SIG-M5 (cell line): Measurements from ENCODE around the gene TTC39C.

Experiments
- DNase-seq: peaks from one replicate; lab custom pipeline; 2025; lab: John Stamatoyannopoulos, UW

The TTC39C gene

DNA sequence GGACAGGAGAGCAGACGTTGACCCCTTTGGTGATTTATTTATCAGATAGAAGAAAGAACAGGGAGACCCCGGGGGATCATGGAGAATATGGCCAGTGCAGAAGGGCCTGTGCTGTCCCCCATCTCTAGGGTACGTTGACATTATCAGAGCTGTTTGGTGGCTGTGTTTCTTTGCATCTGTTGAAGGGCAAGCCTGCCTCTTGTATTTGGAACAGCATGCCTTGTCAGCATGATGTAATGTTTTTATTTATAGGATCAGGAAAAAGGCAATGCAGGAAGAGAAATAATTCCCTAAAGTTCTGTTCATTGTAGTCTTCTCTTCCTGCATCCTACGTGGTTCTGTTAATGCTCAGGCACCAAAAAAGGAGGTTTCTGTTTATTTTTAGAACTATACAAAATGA lies 74.5 kb downstream of the TTC39C start:
- no peak for DNase-seq

DNA sequence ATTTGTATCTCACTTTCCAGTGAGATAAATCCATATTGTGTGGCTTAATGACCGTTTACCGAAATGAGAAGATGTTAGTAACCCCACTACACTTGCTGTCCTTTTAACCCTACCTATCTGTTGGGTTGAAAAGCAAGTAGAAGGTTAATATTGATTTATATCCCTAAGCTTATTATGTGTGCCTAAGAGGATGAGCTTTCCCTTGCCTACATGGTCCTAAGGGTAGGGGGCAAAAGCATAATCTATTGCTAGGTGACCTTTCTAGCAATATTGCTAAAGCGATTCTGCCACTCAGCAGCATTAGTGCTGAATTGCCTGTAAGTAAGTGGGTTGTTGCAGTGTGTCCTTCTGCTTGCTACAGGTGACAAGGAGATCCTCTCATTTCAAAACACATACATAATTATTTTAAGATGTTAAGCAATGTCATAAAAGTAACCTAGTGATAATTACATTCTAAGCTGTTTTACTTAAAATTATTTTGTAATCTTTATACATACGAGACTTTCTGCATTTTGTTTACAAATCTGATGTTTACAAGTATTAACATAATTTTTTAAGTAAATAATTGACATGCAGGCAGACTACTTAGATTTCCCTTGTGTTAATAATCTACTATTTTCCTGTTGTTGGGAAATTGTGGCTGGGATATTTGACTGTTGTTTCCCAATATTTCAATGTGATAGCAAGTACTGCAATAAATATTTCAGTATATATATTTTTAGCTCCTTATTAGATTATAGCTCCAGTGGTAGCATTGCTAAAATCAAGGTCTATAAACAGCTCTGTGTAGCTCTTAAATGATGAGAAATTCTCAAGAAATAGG lies 75.2 kb downstream of the TTC39C start:
- no peak for DNase-seq

DNA sequence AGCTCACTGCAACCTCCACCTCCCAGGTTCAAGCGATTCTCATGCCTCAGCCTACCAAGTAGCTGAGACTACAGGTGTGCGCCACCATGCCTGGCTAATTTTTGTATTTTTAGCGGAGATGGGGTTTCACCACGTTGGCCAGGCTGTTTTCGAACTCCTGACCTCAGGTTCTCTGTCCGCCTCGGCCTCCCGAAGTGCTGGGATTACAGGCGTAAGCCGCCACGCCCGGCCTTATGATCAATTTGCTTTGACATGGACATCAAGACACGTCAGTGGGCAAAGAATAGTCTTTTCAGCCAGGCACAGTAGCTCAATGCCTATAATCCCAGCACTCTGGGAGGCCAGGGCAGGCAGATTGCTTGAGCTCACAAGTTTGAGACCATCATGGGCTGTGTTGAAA lies 76.3 kb downstream of the TTC39C start:
- no peak for DNase-seq

DNA sequence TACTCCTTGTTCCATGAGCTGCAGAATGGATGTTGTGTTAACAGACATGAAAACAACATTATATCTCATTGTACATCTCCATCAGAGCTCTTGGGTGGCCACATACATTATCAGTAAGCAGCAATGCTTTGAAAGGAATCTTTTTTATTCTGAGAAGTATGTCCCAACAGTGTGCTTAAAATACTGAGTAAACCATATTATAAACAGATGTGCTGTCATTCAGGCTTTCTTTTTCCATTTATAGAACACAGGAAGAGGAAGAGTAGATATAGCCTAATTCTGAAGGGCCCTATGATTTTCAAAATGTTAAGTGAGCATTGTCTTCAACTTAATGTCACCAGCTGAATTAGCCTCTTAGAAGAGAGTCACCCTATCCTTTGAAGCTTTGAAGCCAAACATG lies 80.0 kb downstream of the TTC39C start:
- no peak for DNase-seq

DNA sequence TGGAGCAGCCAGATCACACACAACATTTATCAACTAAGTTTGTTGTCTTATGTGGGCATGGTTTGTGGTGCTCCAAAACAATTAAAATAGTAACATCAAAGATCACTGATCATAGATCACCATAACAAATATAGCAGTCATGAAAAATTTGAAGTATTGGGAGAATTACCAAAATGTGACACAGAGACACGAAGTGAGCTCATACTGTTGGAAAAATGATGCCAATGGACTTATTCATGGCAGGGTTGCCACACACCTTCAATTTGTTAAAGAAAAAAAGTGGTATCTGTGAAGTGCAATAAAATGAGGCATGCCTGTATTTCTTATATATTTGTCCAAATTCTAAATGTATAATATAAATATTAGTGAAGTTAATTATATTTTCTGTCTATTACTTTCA lies 81.4 kb downstream of the TTC39C start:
- no peak for DNase-seq

DNA sequence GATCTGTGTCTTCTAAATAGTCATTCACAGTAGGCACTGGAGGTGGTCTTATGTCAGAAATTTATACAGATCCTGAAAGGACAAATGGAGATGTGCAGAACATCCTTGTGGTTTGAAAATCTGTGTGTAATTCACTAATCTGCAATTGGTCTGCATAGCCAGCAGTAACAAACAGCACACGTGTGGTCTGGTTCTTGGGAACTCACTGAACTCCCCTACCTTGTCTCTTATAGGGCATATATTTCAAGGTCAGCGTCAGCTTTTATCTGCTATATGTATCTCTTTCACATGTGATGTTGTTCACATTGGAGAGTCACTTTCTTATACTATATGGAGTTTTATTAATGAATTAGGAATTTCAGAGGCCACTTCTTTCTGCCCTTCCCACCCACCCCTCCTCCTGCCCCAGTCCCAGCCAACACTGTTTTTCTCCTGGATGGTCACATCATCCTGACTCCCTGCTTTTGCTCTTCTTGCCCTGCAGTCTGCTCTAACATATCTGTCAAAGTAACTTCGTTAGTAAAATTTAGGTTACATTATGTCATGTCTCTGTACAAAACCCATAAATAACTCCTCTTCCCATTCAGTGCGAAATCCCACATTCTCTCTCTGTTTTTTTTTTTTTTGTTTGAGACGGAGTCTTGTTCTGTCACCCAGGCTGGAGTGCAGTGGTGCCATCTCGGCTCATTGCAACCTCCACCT lies 88.9 kb downstream of the TTC39C start:
- no peak for DNase-seq

DNA sequence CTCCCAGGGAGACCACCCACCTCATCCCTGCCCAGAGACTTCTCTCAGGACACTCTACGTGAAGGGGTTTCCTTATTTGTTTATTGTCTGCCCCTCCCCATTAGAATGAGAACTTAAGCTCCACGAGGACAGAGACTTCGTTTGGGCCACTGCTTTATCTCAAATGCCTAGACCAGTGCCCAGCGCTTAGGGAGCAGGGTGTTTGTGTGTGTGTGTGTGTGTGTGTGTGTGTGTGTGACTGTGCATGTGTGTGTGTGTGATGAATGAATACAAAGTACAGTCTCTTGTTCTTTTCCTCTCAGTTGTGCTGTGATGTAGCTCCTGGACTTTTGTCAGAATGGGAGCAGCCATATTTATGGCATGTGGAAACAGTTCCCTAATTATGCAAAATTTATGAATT lies 89.9 kb downstream of the TTC39C start:
- DNase-seq = no peak

DNA sequence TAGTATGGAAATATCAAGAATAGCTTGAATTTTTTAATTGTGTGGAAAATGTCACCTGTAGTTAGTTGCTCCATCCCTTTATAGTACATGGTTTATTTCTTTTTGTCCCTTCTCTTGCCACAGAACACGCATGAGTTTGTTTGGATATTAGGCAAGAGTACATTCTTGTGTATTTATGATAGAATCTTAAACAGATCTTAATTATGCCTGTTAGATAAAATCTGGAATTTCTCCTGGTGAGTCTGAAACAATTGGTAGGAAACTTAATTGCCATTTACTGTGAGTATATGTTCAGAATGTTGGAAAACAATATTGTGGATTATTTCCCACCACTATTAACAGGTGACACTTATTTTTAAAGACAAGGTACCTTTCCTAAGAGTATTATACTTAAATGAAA lies 94.1 kb downstream of the TTC39C start:
- DNase-seq = no peak

DNA sequence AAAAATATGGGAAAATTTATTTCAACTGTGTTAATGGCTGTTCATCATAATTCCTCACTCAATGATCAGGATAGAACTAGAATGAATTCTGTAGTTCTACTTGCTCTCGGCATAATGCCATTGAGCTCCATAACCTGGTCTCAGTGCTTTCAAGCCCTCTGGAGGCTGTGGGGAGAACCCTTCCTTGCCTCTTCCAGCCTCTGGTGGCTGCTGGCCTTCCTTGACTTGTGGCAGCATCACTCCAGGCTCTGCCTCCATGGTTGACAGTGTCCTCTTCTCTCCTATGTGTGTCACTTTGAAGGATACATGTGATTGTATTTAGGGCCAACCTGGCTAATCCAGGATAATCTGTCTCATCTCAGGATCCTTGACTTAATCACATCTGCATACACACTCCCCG lies 97.4 kb downstream of the TTC39C start:
- DNase-seq = no peak

DNA sequence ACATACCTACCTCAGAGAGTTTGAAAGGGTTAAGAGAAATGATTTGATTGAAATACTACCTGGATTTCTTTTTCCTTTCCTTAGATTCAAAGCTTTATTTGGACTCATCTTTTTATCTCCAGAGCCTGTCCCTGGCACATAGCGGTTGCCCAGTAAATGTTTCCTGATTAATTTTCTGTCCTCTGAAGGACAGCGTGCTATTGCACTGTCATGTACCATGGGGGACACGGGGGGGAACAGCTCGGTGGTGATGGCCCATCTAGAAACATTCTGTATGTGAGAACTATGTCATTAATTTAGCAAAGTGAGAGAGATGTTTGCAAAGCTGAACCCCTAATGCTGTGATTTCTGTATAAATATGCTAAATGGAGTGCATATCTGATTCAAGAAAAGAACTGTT lies 97.9 kb downstream of the TTC39C start:
- no peak for DNase-seq

DNA sequence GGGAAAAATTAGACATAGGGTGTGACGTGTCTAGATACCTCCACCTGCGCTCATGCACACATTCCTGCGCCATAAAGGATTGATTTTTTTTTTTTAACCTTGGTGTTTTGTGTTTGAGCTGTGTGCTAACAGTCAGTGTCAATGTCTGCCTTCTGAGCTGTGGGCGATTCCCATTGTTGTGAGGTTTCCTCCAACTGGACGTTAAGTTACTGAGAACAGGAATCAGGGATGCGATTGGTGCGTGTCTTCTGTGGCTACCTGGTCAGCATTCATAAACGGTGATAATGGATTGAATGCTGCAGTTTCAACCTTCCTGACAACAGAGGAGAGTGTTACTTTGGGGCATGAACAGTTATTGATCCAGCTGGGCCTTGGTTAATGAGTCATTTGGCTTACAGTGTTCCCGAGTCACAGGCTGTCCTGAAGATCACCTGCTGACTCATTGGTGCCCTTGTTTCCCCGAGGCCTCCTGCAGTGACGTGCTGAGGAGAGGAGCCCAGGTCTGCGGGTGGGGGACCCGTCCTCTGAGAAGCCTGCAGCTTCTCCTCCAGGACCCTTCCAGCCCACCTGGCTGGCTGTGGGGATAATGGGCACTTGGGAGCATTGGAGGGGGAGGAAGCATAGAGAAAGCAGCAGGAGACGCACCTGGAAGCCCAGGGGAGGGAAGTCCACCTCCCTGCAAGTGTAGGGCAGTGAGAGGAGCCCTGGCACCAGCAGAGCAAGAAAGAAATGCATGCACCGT lies 98.5 kb downstream of the TTC39C start:
- DNase-seq = no peak

DNA sequence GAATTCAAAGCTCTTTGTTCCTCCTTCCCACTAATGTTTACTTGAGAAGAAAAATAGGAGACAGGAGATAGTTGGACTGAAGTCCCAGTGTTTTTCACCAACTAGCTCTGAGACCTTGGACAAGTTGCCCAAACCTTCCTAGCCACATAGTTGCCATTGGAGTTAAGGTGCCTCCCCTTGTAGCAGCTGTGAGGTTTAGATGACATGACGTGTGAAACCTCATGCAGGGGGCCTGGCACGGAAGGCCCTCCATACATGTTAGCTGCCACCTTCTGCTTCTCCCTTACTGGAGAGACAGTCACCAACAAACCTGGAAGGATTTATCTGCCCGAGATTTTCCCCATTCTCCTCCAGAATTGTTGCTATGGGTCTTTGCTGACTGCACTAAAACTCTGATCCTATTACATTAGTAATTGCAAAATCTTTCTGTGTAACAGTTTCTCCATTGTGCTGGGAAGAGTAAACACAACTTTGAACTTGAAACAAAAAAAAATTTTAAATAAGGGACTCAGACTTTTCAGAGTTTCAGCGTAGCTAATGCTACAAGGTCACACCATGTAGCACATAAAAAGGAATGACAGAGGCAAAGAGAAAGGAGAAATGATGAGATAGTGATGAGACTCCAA lies 100.5 kb downstream of the TTC39C start:
- no peak for DNase-seq

DNA sequence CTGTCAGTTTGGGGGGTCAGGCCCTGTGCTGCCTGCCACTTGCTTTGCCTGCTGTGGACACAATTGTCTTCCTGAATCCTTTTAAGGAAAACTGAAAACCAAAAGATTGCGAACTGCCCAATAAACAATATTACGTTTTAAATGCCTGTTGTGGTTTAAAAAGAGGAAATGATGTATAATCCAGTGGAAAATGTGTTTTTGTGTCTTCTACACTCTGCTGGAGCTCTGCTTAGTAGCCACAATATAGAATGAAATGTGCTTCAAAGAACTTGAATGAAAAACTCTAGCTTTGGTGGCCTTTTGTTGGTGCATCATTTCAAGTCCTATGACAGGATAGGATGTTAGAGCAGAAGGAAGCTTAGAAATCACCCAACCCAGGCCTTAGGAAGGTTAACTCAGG lies 101.1 kb downstream of the TTC39C start:
- no peak for DNase-seq

DNA sequence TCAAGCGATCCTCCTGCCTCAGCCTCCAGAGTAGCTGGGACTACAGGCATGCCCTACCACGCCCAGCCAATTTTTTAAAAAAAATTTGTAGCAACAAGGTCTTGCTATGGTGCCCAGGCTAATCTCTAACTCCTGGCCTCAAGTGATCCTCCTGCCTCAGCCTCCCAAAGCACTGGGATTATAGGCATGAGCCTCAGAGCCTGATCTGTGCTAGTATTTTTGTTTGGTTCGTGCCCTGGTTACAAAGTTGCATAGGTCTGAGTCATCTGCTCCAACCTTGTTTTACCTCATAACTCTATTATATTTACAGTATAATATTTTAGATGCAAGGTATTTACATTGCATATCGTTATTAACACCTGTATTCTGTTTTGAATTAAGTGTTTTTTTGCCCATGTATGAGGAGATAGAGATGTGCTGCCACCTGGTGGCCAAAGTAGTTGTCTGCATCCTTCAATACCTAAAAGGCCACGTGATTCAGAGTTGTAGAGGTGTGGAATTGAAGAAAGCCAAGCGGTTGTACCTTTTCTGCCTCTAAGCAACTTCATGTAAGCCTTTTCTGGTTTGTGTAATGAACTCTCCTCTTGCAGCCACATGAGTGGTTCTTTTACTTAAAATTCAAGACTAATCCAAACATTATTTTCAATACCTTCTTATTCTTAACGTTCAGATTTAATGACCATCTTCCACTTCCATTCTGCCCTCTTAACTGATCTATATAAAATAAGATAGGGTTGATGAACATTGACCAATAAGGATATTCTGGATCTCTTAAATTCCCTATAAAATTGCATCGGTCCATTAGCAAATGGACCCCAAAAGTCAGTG lies 104.4 kb downstream of the TTC39C start:
- no peak for DNase-seq

DNA sequence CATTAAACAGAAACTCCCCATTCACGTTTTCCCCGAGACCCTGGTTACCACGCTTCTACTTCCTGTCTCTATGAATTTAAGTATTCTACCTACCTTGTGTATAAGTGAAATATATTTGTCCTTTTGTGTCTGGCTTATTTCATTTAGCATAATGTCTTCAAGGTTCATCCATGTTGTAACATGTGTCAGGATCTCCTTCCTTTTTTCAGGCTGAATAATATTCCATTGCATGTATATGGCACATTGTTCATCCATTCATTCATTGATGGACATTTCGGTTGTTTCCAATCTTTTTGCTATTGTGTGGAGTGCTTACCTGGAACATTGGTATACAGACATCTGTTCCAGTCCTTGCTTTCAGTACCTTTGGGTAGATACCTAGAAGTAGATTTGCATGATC lies 106.1 kb downstream of the TTC39C start:
- no peak for DNase-seq

DNA sequence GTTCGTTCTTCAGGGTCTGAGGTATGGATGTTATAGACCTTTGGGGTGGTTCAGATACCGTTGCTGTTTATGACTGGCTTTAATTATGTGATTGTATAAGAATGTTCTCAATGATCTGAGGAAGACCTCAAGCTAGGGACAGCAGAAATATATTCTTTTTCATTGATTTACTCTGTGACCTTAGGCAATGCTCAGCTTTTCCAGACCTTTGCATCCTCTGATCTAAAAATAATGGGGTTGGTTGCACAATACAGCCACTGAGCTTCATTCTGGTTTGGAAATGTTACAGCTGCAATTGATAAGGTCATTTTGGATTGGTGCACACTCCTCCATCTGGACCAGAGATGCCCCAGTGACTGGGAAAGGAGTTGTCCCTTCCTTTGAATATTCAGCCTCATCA lies 107.1 kb downstream of the TTC39C start:
- no peak for DNase-seq

DNA sequence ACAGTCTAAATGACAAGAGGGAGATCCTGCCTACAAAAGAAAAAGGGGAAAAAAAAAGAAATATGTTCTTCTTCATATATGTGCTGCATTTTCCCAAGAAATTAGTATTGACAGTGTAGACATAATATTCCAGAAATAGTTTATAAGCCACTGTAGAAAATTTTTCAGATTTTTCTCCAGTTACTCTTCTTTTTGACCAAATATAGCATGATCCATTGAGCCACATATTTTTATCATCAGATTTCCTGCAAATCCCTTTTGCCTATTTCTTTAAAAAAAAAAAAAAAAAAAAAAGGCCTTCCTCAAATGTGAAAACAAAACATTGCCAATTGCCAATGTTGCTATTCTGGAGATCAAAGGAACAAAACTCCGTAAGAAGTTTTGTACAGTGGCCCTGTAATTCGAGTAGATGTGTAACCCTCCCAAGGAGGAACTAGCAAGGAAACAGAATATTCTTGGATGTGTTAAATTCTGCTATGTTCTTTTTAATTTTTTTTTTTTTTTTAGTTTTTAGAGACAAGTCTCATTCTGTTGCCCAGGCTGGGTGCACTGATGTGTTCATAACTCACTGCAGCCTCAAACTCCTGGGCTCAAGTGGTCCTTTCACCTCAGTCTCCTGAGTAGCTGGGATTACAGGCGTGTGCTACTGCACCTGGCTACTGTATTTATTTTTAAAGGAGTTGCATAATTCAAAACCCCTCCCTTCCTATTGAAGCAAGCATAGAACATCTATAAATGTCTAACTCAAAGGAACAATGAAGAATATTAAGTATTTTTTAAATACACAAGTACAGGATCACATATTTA lies 111.8 kb downstream of the TTC39C start:
- DNase-seq = no peak

DNA sequence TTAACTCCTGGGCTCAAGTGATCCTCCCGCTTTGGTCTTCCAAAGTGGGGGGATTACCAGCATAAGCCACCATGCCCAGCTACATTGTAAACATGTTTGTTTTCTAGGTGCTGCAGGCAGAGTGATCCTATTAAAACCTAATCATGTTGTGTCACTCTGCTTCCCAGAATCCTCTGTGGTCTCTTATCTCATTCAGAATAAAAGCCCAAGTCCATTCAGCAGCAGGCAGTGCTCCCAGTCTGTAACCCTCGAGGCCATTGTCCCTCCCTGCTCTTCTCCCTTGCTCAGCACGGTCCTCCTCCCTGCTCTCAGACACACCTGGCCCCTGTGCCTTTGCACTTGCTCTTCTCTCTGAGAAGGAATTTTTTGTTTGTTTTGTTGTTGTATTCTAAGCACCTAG lies 113.2 kb downstream of the TTC39C start:
- no peak for DNase-seq

DNA sequence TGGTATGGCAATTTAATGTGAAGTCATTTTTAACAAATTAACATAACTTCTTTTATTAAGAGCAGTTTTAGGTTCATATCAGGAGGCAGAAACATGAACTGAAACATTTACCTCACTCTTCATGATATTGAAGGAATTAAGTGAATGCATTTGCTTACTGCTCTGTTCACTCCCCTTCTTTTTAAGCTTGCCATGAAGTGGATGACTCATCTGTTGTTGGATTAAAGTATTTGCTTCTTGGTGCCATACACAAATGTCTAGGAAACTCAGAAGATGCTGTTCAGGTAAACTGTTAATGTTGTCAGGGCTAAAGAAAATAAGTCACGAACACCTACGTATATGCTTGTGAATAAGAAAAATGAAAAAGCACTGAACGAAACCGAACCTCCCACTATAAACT lies 114.1 kb downstream of the TTC39C start:
- DNase-seq = no peak

DNA sequence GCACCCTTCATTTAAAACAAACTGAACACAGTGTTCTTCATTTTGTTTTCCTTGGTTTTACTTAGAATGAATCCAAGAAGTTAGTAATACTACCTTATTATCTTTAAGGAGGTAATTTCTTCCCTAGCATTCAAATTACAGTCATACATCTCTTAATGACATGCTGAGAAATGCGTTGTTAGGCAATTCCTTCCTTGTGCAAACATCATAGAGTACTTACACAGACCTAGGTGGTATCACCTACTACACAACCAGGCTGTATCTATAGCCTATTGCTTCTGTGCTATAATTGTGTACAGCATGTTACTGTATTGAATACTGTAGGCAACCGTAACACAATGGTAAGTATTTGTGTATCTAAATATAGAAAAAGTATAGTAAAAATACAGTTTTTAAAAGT lies 115.9 kb downstream of the TTC39C start:
- DNase-seq = no peak

DNA sequence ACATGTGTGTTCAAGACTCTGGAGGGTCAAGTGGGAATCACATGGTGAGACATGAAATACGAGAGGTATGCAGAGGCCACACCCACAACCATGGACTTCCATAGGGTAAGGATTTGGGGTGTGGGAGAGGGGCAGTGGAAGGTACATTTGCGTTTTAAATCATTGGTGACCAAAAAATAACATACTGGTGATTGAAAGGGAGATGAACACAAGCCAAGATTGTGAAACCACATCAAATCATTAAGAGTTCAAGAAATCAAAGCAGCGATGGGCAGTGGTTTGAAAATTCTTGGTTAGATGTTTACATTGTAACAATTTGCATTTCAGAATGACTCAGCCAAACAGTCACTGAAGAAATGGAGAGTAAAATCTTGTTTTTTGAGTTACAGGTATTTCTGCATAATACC lies 122.4 kb downstream of the TTC39C start:
- DNase-seq = no peak
